Neural progenitor cell (in vitro differentiated cells): ENCODE data around the gene LHFPL5.

ENCODE experiments used
- CTCF ChIP-seq: fragments of 200-600 bp; sonication (generic); IDR thresholded peaks from 2 replicates; pipeline ENCODE4 v1.5.1; 2017; ENCODE audit warnings: antibody characterized with exemption, mild to moderate bottlenecking
- EZH2phosphoT487 ChIP-seq: fragments of 200-600 bp; sonication (generic); IDR thresholded peaks from 2 replicates; pipeline ENCODE4 v1.6.1; 2017; ENCODE audit warnings: antibody characterized with exemption

- TF ChIP-seq CTCF (no peak), EZH2phosphoT487 (no peak)
Measured at GRCh38 chr6:35778437-35778836, 26.7 kb upstream of the LHFPL5 start.
